GM06990 (cell line): ENCODE results near the gene SLC35A4.
A peak's percentile ranks its signal among the peaks of the same experiment; 100 is the strongest.
"Not testable (repeated sequence)": the region's sequence is repeated elsewhere in the genome, so short reads cannot be mapped to it uniquely, and the experiment has no call there.

Experiments used
- DNase-seq: peaks from one replicate; pipeline ENCODE4 v3.0.0-alpha.2; 2011; ENCODE audit not compliant: insufficient read length; ENCODE audit errors: extremely low read depth
- H3K27me3 ChIP-seq: replicated peaks from 2 replicates; pipeline ENCODE4 v1.6.0; 2011; ENCODE audit warnings: low read length; ENCODE audit not compliant: control insufficient read depth, insufficient read depth
- H3K36me3 ChIP-seq: 2 replicates; pipeline ENCODE4 v1.5.1; 2011; ENCODE audit warnings: low read length; ENCODE audit not compliant: control insufficient read depth, insufficient read depth
- H3K4me3 ChIP-seq: replicated peaks from 2 replicates; pipeline ENCODE4 v1.5.1; 2011; ENCODE audit warnings: low read depth, mild to moderate bottlenecking, control low read depth, low read length
- TF ChIP-seq, protein P1 (sequence below): IDR thresholded peaks from 2 replicates; pipeline ENCODE4 v1.5.1; 2011; ENCODE audit warnings: low read length, control low read depth, mild to moderate bottlenecking, inconsistent platforms; ENCODE audit not compliant: insufficient read depth, poor library complexity, severe bottlenecking

Gene SLC35A4

GRCh38 chr5:140570488-140570887, 5.9 kb downstream of the SLC35A4 start:
- DNase-seq: no peak
- no peaks in the 10 kb centered on the region for H3K27me3 ChIP-seq
- peaks cover 17% of the 10 kb centered on the region for H3K36me3 ChIP-seq
- TF ChIP-seq, protein P1, sequence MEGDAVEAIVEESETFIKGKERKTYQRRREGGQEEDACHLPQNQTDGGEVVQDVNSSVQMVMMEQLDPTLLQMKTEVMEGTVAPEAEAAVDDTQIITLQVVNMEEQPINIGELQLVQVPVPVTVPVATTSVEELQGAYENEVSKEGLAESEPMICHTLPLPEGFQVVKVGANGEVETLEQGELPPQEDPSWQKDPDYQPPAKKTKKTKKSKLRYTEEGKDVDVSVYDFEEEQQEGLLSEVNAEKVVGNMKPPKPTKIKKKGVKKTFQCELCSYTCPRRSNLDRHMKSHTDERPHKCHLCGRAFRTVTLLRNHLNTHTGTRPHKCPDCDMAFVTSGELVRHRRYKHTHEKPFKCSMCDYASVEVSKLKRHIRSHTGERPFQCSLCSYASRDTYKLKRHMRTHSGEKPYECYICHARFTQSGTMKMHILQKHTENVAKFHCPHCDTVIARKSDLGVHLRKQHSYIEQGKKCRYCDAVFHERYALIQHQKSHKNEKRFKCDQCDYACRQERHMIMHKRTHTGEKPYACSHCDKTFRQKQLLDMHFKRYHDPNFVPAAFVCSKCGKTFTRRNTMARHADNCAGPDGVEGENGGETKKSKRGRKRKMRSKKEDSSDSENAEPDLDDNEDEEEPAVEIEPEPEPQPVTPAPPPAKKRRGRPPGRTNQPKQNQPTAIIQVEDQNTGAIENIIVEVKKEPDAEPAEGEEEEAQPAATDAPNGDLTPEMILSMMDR: no peak
- no peak overlapping the region for H3K4me3 ChIP-seq

GRCh38 chr5:140571105-140571504, 6.5 kb downstream of the SLC35A4 start:
- TF ChIP-seq, protein P1: no peak
- H3K36me3 ChIP-seq: peaks cover 17% of the 10 kb centered on the region

GRCh38 chr5:140573683-140574082, 9.1 kb downstream of the SLC35A4 start:
- H3K4me3 ChIP-seq: no peak overlapping the region
- no peaks in the 10 kb centered on the region; the same call in 1 of the 2 replicates for H3K36me3 ChIP-seq
- TF ChIP-seq, protein P1: no peak
- DNase-seq: no peak
- H3K27me3 ChIP-seq: no peaks in the 10 kb centered on the region

More at GRCh38 chr5:140571105-140571504, 6.5 kb downstream of the SLC35A4 start:
- Histone ChIP-seq H3K4me3 (no peak overlapping the region), H3K27me3 (no peaks in the 10 kb centered on the region)
- no peak for DNase-seq

- DNase-seq: no peak
- no peak overlapping the region for H3K4me3 ChIP-seq
- no peaks in the 10 kb centered on the region for H3K27me3 ChIP-seq
- TF ChIP-seq, protein P1: no peak
- H3K36me3 ChIP-seq: no peaks in the 10 kb centered on the region; the same call in 1 of the 2 replicates
Observed at GRCh38 chr5:140574165-140574564, 9.5 kb downstream of the SLC35A4 start.

DNA sequence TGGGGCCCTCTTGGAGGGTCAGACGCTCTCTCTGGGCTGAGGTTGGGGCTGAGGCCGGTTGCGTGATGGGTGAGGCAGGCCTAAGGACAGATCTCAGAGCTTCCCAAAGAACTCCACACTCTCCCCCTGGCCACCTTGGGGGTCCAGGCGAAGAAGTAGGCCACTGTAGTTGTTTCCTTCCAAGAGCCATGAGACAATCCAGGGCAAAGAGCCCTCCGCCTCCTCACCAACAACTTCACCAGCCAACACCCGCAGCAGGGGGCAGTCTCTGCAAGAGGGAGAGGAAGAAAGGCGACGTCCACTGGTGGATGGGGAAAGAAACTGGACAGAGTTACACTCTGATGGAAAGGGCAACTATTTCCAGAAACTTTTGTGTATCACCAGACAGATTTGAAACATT, 10.7 kb downstream of the SLC35A4 start:
- Histone ChIP-seq H3K4me3 (no peak overlapping the region), H3K27me3 (no peaks in the 10 kb centered on the region), H3K36me3 (no peaks in the 10 kb centered on the region; the same call in 1 of the 2 replicates)
- TF ChIP-seq, protein P1: peak; percentile 14
- no peak for DNase-seq

- Histone ChIP-seq H3K27me3 (no peaks in the 10 kb centered on the region), H3K36me3 (no peaks in the 10 kb centered on the region; the same call in 1 of the 2 replicates), H3K4me3 (no peak overlapping the region)
- DNase-seq: no peak
- TF ChIP-seq, protein P1: no peak
Observed at GRCh38 chr5:140576776-140577201, 12.2 kb downstream of the SLC35A4 start.

- DNase-seq, H3K36me3 ChIP-seq, H3K4me3 ChIP-seq, H3K27me3 ChIP-seq: not testable (repeated sequence)
Observed at GRCh38 chr5:140579188-140579747, 14.6 kb downstream of the SLC35A4 start.
